KMS-11 (cell line): Measurements from ENCODE around the gene COL23A1.

Experiments
- H2AFZ ChIP-seq: fragments of 200-600 bp; sonication (generic); 2 replicates; pipeline ENCODE4 v1.6.1; 2016; ENCODE audit warnings: antibody characterized with exemption, mixed run types, low read depth
- H3K27ac ChIP-seq: fragments of 200-600 bp; sonication (generic); 2 replicates; pipeline ENCODE4 v1.6.1; 2016; ENCODE audit warnings: mild to moderate bottlenecking, mixed run types
- H3K27me3 ChIP-seq: fragments of 200-600 bp; sonication (generic); 2 replicates; pipeline ENCODE4 v1.6.1; 2017; ENCODE audit warnings: mild to moderate bottlenecking, low read depth, mixed run types, moderate library complexity; ENCODE audit not compliant: insufficient read depth
- H3K36me3 ChIP-seq: fragments of 200-600 bp; sonication (generic); 2 replicates; pipeline ENCODE4 v1.6.1; 2017; ENCODE audit warnings: mild to moderate bottlenecking, mixed run types; ENCODE audit not compliant: insufficient read depth
- H3K4me1 ChIP-seq: fragments of 200-600 bp; sonication (generic); 2 replicates; pipeline ENCODE4 v1.6.1; 2016; ENCODE audit warnings: mild to moderate bottlenecking, low read depth, mixed run types; ENCODE audit not compliant: poor library complexity, severe bottlenecking
- H3K4me2 ChIP-seq: fragments of 200-600 bp; sonication (generic); 2 replicates; pipeline ENCODE4 v1.7.0; 2016; ENCODE audit warnings: mild to moderate bottlenecking, mixed run types
- H3K4me3 ChIP-seq: fragments of 200-600 bp; sonication (generic); IDR thresholded peaks from 2 replicates; pipeline ENCODE4 v1.6.1; 2017; ENCODE audit warnings: low read depth, low read length, mixed read lengths; ENCODE audit not compliant: insufficient read depth
- H3K79me2 ChIP-seq: fragments of 200-600 bp; sonication (generic); 2 replicates; pipeline ENCODE4 v1.6.1; 2016; ENCODE audit warnings: low read depth, mixed run types; ENCODE audit not compliant: insufficient read depth
- H3K9ac ChIP-seq: fragments of 200-600 bp; sonication (generic); 2 replicates; pipeline ENCODE4 v1.6.1; 2016; ENCODE audit warnings: mild to moderate bottlenecking, mixed run types
- H4K20me1 ChIP-seq: fragments of 200-600 bp; sonication (generic); 2 replicates; pipeline ENCODE4 v1.6.1; 2016; ENCODE audit warnings: mild to moderate bottlenecking, mixed run types; ENCODE audit not compliant: insufficient read depth
- TF ChIP-seq, protein P1 (sequence below): fragments of 200-600 bp; sonication (generic); conservative IDR thresholded peaks from 2 replicates; pipeline ENCODE4 v1.6.1; 2017; ENCODE audit warnings: low read depth, mild to moderate bottlenecking, antibody characterized with exemption, low read length, moderate library complexity, mixed read lengths

Gene COL23A1

GRCh38 chr5:178237431-178238312 is 352.5 kb downstream of the COL23A1 start:
- no peaks in the 10 kb centered on the region for H4K20me1 ChIP-seq
- H3K4me2 ChIP-seq, result no peak overlapping the region
- H3K4me3 ChIP-seq, result no peak overlapping the region
- H3K27me3 ChIP-seq, result no peaks in the 10 kb centered on the region
- no peaks in the 10 kb centered on the region for H3K36me3 ChIP-seq
- TF ChIP-seq, protein P1, sequence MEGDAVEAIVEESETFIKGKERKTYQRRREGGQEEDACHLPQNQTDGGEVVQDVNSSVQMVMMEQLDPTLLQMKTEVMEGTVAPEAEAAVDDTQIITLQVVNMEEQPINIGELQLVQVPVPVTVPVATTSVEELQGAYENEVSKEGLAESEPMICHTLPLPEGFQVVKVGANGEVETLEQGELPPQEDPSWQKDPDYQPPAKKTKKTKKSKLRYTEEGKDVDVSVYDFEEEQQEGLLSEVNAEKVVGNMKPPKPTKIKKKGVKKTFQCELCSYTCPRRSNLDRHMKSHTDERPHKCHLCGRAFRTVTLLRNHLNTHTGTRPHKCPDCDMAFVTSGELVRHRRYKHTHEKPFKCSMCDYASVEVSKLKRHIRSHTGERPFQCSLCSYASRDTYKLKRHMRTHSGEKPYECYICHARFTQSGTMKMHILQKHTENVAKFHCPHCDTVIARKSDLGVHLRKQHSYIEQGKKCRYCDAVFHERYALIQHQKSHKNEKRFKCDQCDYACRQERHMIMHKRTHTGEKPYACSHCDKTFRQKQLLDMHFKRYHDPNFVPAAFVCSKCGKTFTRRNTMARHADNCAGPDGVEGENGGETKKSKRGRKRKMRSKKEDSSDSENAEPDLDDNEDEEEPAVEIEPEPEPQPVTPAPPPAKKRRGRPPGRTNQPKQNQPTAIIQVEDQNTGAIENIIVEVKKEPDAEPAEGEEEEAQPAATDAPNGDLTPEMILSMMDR, result no peak
- H3K27ac ChIP-seq, result no peak overlapping the region
- no peaks in the 10 kb centered on the region for H3K79me2 ChIP-seq
- no peak overlapping the region for H2AFZ ChIP-seq
- H3K9ac ChIP-seq, result no peak overlapping the region
- no peaks in the 10 kb centered on the region for H3K4me1 ChIP-seq

DNA sequence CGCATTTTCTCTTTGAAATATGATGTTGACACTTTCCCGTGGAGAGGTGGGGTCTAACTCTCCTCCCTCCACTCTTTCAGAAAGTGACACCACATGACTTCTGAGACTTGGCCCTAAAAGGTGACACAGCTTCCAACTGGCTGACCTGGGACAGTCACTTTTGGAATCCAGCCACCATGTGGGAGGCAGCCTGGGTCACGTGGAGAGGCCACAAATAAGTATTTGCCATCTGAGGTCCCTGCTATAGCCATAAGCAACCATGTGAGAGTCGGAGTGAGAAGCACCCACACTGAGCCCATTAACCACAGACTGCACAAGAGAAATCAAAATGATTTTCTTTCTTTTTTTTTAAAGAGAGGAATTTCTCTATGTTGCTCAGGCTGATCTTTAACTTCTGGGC is 353.5 kb downstream of the COL23A1 start:
- no peak overlapping the region for H3K4me2 ChIP-seq
- H3K27ac ChIP-seq, result no peak overlapping the region
- H3K27me3 ChIP-seq, result no peaks in the 10 kb centered on the region
- no peak overlapping the region for H3K9ac ChIP-seq
- H4K20me1 ChIP-seq, result no peaks in the 10 kb centered on the region
- TF ChIP-seq, protein P1, result no peak
- no peaks in the 10 kb centered on the region for H3K79me2 ChIP-seq
- no peaks in the 10 kb centered on the region for H3K36me3 ChIP-seq
- H2AFZ ChIP-seq, result no peak overlapping the region
- no peak overlapping the region for H3K4me3 ChIP-seq
- no peaks in the 10 kb centered on the region for H3K4me1 ChIP-seq

- H3K9ac ChIP-seq, result no peak overlapping the region
- H3K4me1 ChIP-seq, result no peaks in the 10 kb centered on the region
- no peaks in the 10 kb centered on the region for H3K36me3 ChIP-seq
- TF ChIP-seq, protein P1, result no peak
- H4K20me1 ChIP-seq, result no peaks in the 10 kb centered on the region
- no peak overlapping the region for H3K4me2 ChIP-seq
- H3K4me3 ChIP-seq, result no peak overlapping the region
- H3K79me2 ChIP-seq, result peaks cover 4% of the 10 kb centered on the region; the same call in 1 of the 2 replicates
- no peak overlapping the region for H3K27ac ChIP-seq
- no peaks in the 10 kb centered on the region for H3K27me3 ChIP-seq
- no peak overlapping the region for H2AFZ ChIP-seq
Observed at GRCh38 chr5:178236126-178236525, 354.1 kb downstream of the COL23A1 start.

- no peak overlapping the region for H3K27ac ChIP-seq
- no peaks in the 10 kb centered on the region for H3K36me3 ChIP-seq
- H3K4me2 ChIP-seq, result no peak overlapping the region
- no peaks in the 10 kb centered on the region for H4K20me1 ChIP-seq
- H2AFZ ChIP-seq, result no peak overlapping the region
- peaks cover 3% of the 10 kb centered on the region for H3K4me1 ChIP-seq
- no peak overlapping the region for H3K9ac ChIP-seq
- TF ChIP-seq, protein P1, result no peak
- H3K79me2 ChIP-seq, result peaks cover 10% of the 10 kb centered on the region; the same call in 1 of the 2 replicates
- H3K27me3 ChIP-seq, result no peaks in the 10 kb centered on the region
- no peak overlapping the region for H3K4me3 ChIP-seq
Observed at GRCh38 chr5:178235588-178235974, 354.6 kb downstream of the COL23A1 start.
